IMR-90 (cell line): ENCODE results near the gene ST6GALNAC5. TPM values are rescaled to one million over a fixed set of nuclear protein-coding genes. Genes with fewer than 3 reads are reported as not detected.

ENCODE experiments used
- ATAC-seq: fragments of 200-7000 bp; cut with Tn5 transposase; 2 replicates; pipeline ENCODE4 v1.9.1; 2020; ENCODE audit warnings: low read depth, mild to moderate bottlenecking, moderate library complexity
- BruUV-seq: library from RNA; stranded (reverse); fragments of 400-500 nt; replicated peaks from 2 replicates; lab custom pipeline; 2021; lab: Mats Ljungman, UMichigan
- CTCF ChIA-PET: fragments of 300-600 bp; formaldehyde crosslinking; extraction: SDS; loops from one replicate; lab custom pipeline; 2021; ENCODE audit warnings: antibody characterized with exemption; lab: Yijun Ruan, JAX
- POLR2A ChIA-PET: fragments of 300-600 bp; sonication (Branson Sonifier 250); formaldehyde crosslinking; loops from one replicate; lab custom pipeline; 2022; ENCODE audit warnings: antibody characterized with exemption; ENCODE audit not compliant: unreplicated experiment; lab: Charles Lee
- DNase-seq: peaks from one replicate; pipeline ENCODE4 v3.0.0; 2013
- H2AFZ ChIP-seq: replicated peaks from 2 replicates; pipeline ENCODE3; 2013; ENCODE audit warnings: low read length, mild to moderate bottlenecking; ENCODE audit not compliant: poor library complexity
- H2AK5ac ChIP-seq: 2 replicates; pipeline ENCODE4 v1.6.1; 2013; ENCODE audit warnings: low read depth, low read length, inconsistent platforms
- H2AK9ac ChIP-seq: replicated peaks from 2 replicates; pipeline ENCODE3; 2013; ENCODE audit warnings: mild to moderate bottlenecking, low read depth, low read length, moderate library complexity; ENCODE audit not compliant: poor library complexity
- H2BK120ac ChIP-seq: 2 replicates; pipeline ENCODE4 v1.6.1; 2013; ENCODE audit warnings: low read depth, low read length, inconsistent platforms
- H2BK15ac ChIP-seq: 3 replicates; pipeline ENCODE4 v1.6.1; 2013; ENCODE audit warnings: low read depth, low read length, inconsistent platforms
- H2BK20ac ChIP-seq: 2 replicates; pipeline ENCODE4 v1.6.1; 2013; ENCODE audit warnings: low read depth, mild to moderate bottlenecking, inconsistent platforms, low read length, moderate library complexity
- H2BK5ac ChIP-seq: 2 replicates; pipeline ENCODE4 v1.6.1; 2013; ENCODE audit warnings: mild to moderate bottlenecking, low read depth, low read length, inconsistent platforms; ENCODE audit not compliant: poor library complexity, severe bottlenecking
- H3K14ac ChIP-seq: replicated peaks from 2 replicates; pipeline ENCODE4 v1.6.1; 2013; ENCODE audit warnings: low read depth, low read length, inconsistent platforms
- H3K18ac ChIP-seq: 2 replicates; pipeline ENCODE4 v1.6.1; 2013; ENCODE audit warnings: low read depth, low read length, control low read depth
- H3K23ac ChIP-seq: 2 replicates; pipeline ENCODE4 v1.6.1; 2013; ENCODE audit warnings: low read depth, low read length, inconsistent platforms
- H3K27ac ChIP-seq: 2 replicates; pipeline ENCODE4 v1.5.1; 2013; ENCODE audit warnings: mild to moderate bottlenecking, control low read depth, low read length; ENCODE audit not compliant: insufficient read depth
- H3K27me3 ChIP-seq: 2 replicates; pipeline ENCODE4 v1.6.1; 2013; ENCODE audit warnings: low read length; ENCODE audit not compliant: control insufficient read depth, insufficient read depth
- H3K36me3 ChIP-seq: 2 replicates; pipeline ENCODE4 v1.6.1; 2013; ENCODE audit warnings: low read length, mixed read lengths; ENCODE audit not compliant: control insufficient read depth, insufficient read depth
- H3K4ac ChIP-seq: 2 replicates; pipeline ENCODE4 v1.6.1; 2013; ENCODE audit warnings: low read depth, low read length, inconsistent platforms
- H3K4me1 ChIP-seq: 2 replicates; pipeline ENCODE4 v1.6.1; 2013; ENCODE audit warnings: low read length, mixed read lengths; ENCODE audit not compliant: control insufficient read depth, insufficient read depth
- H3K4me2 ChIP-seq: 2 replicates; pipeline ENCODE4 v1.6.1; 2013; ENCODE audit warnings: low read depth, mild to moderate bottlenecking, control low read depth, low read length, moderate library complexity
- H3K4me3 ChIP-seq: 2 replicates; pipeline ENCODE4 v1.5.1; 2013; ENCODE audit warnings: low read depth, mild to moderate bottlenecking, control low read depth, low read length, moderate library complexity; ENCODE audit not compliant: insufficient read depth
- H3K56ac ChIP-seq: 2 replicates; pipeline ENCODE4 v1.6.1; 2013; ENCODE audit warnings: low read length, inconsistent platforms; ENCODE audit not compliant: insufficient read depth; ENCODE audit errors: extremely low read depth
- H3K79me1 ChIP-seq, 2 experiments: 2 replicates each; pipeline ENCODE4 v1.6.1; 2013; ENCODE audit warnings: low read length in 2 of 2, inconsistent platforms in 1 of 2, low read depth in 1 of 2
- H3K9ac ChIP-seq: 2 replicates; pipeline ENCODE4 v1.6.1; 2013; ENCODE audit warnings: low read depth, low read length, control low read depth
- H3K9me1 ChIP-seq: 2 replicates; pipeline ENCODE4 v1.6.1; 2013; ENCODE audit warnings: low read length, inconsistent platforms; ENCODE audit not compliant: insufficient read depth
- H3K9me3 ChIP-seq: 2 replicates; pipeline ENCODE4 v1.6.1; 2013; ENCODE audit warnings: low read length; ENCODE audit not compliant: control insufficient read depth, insufficient read depth
- H4K20me1 ChIP-seq: 2 replicates; pipeline ENCODE4 v1.6.1; 2013; ENCODE audit warnings: low read length, inconsistent platforms; ENCODE audit not compliant: insufficient read depth
- H4K5ac ChIP-seq: 2 replicates; pipeline ENCODE4 v1.6.1; 2013; ENCODE audit warnings: mild to moderate bottlenecking, low read depth, low read length, control low read depth
- H4K8ac ChIP-seq, 2 experiments: 2 replicates each; pipeline ENCODE4 v1.6.1; 2013; ENCODE audit warnings: low read depth in 2 of 2, low read length in 2 of 2, control low read depth in 1 of 2, inconsistent platforms in 1 of 2
- H4K91ac ChIP-seq: 2 replicates; pipeline ENCODE4 v1.6.1; 2013; ENCODE audit warnings: low read depth, low read length, inconsistent platforms; ENCODE audit not compliant: insufficient read depth
- CEBPB ChIP-seq: IDR thresholded peaks from 2 replicates; pipeline ENCODE4 v1.6.1; 2012; ENCODE audit warnings: low read depth, low read length, improper control_type of control experiment
- FOS ChIP-seq: fragments of 150-350 bp; IDR thresholded peaks from 2 replicates; pipeline ENCODE4 v1.6.1; 2016; ENCODE audit warnings: low read depth, low read length
- MAFK ChIP-seq: IDR thresholded peaks from 2 replicates; pipeline ENCODE4 v1.6.1; 2012; ENCODE audit warnings: low read depth, low read length, improper control_type of control experiment
- WGBS, 2 experiments: methylation state at CpG; one replicate each; pipeline versions ENCODE4 v1.1.5 to v1.1.7; 2013; ENCODE audit warnings: missing lambda C conversion rate in 2 of 2; ENCODE audit not compliant: insufficient read length in 1 of 2; ENCODE audit errors: extremely low coverage in 2 of 2; 5-methylcytosine and 5-hydroxymethylcytosine counted together
- dilution Hi-C: fragments of 300-500 bp; cut with HindIII; formaldehyde crosslinking; loops from one replicate; pipeline ENCODE4 v1.14.3; 2018; ENCODE audit warnings: low sequenced_read_pairs; ENCODE audit not compliant: unreplicated experiment
- in situ Hi-C: fragments of 300-500 bp; cut with MboI; formaldehyde crosslinking; loops from 3 replicates; pipeline ENCODE4 v1.14.3; 2019; ENCODE audit warnings: low sequenced_read_pairs, inconsistent platforms, mixed read lengths
- intact Hi-C: fragments of 100-400 bp; cut with micrococcal nuclease; formaldehyde crosslinking; loops from 2 replicates; pipeline ENCODE4 v1.10.0; 2022
- polyA plus RNA-seq, 3 experiments: library from polyadenylated mRNA; depleted of rRNA; stranded (reverse); fragments of >200 nt; gene quantifications; 2 replicates each; pipeline ENCODE4 v1.2.3, GENCODE V29; 2012; ENCODE audit warnings: low replicate concordance in 1 of 3
- total RNA-seq: library from RNA; depleted of rRNA; stranded (reverse); fragments of >200 nt; gene quantifications from 2 replicates; pipeline ENCODE4 v1.2.3, GENCODE V29; 2012

The ST6GALNAC5 gene
- total and polyA plus RNA-seq, 2 of the 4 experiments (the other 2 are of a cell fraction) = 3.4 to 4.0 TPM

DNA sequence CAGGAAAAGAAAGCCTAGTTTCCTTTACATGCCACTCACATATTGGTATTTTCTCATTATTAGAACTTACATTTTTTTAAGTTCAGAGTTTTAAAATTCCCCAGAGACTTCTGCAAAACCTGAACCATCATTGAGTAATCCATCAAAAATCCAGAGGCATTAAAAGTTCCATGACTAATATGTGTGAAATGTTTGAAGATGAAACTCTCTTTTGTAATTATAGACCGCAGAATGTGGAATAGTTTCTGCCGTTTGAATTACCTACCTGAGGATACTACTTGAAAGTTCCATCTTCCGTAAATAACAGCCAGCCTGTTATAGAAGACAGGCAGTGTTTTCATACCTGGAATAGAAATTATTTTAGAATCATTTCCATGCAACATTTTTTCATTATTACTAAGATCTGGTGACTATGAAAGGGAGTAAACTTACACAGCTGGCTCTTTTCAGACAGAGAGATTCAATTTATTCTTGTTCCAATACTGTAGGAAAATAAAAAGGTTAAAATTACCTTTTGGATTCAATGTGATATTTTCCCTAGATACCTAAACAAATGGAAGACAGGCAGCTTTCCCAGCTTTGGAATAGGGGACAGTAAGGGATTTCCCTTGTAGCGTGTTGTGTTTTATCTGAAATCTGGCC, 131.4 kb downstream of the ST6GALNAC5 start:
- H2BK5ac ChIP-seq = peak overlapping the region; percentile 74
- dilution Hi-C loops = no loop called here
- H4K8ac ChIP-seq = peak overlapping the region in 1 of 2 experiments; percentile 27; a peak in 1 of 4 replicates
- no peak overlapping the region; the same call in 1 of the 2 replicates for H3K56ac ChIP-seq
- H3K14ac ChIP-seq = no peak overlapping the region
- H3K4me1 ChIP-seq = no peaks in the 10 kb centered on the region
- no peak overlapping the region; the same call in 1 of the 2 replicates for H3K18ac ChIP-seq
- ChIA-PET CTCF (no interaction called here), POLR2A (no interaction called here)
- no peak overlapping the region for H2AK9ac ChIP-seq
- DNase-seq (peak; percentile 62), ATAC-seq (peak; percentile 72)
- no TSS peak for BruUV-seq
- H4K20me1 ChIP-seq = no peaks in the 10 kb centered on the region
- H3K23ac ChIP-seq = no peak overlapping the region
- H2BK120ac ChIP-seq = peak overlapping the region; percentile 63; the same call in 1 of the 2 replicates
- TF ChIP-seq CEBPB (peak; percentile 23; the same call in 1 of the 2 replicates), MAFK (no peak), FOS (0 out of 2 replicates have a peak, but pooled peaks have one; percentile 6)
- H2AK5ac ChIP-seq = no peak overlapping the region
- H4K5ac ChIP-seq = no peak overlapping the region
- in situ Hi-C loops = no loop called here
- H4K91ac ChIP-seq = no peak overlapping the region; the same call in 1 of the 2 replicates
- H2BK20ac ChIP-seq = 0 out of 2 replicates have a peak overlapping the region, but pooled peaks have one; percentile 66
- no peak overlapping the region for H2AFZ ChIP-seq
- H3K79me1 ChIP-seq = no peaks in the 10 kb centered on the region
- no peak overlapping the region for H3K9ac ChIP-seq
- intact Hi-C loops = no loop called here
- no peaks in the 10 kb centered on the region for H3K9me1 ChIP-seq
- no peak overlapping the region for H3K4me3 ChIP-seq
- H2BK15ac ChIP-seq = no peak overlapping the region
- WGBS, 2 experiments = no CpG with 5 or more reads among the region's 4 CpGs
- H3K27ac ChIP-seq = no peak overlapping the region
- H3K27me3 ChIP-seq = no peaks in the 10 kb centered on the region
- no peaks in the 10 kb centered on the region for H3K36me3 ChIP-seq
- no peaks in the 10 kb centered on the region for H3K9me3 ChIP-seq
- peak overlapping the region; percentile 50 for H3K4me2 ChIP-seq
- H3K4ac ChIP-seq = no peak overlapping the region; the same call in 1 of the 2 replicates
